NCI-H774 (cell line): Measurements from ENCODE around the gene RASSF10.

ENCODE experiments used
- DNase-seq: peaks from one replicate; lab custom pipeline; 2025; lab: John Stamatoyannopoulos, UW

RASSF10 gene

GRCh38 chr11:13055200-13055599, 46.1 kb downstream of the RASSF10 start:
- no peak for DNase-seq

GRCh38 chr11:13061294-13061990, 52.3 kb downstream of the RASSF10 start:
- no peak for DNase-seq
